K562 (cell line): Measurements from ENCODE around the gene DDOST. TPM values are rescaled to one million over a fixed set of nuclear protein-coding genes. Genes with fewer than 3 reads are reported as not detected.

ENCODE experiments used
- ATF1 ChIP-seq, 2 experiments: fragments of 450-650 bp in 1 of 2; IDR thresholded peaks; 2 replicates each; pipeline ENCODE4 v1.6.1; 2016; ENCODE audit warnings: missing compliant biosample characterization in 1 of 2, missing genetic modification characterization in 1 of 2
- FOS ChIP-seq: IDR thresholded peaks from 3 replicates; pipeline ENCODE4 v1.6.1; 2011; ENCODE audit not compliant: insufficient read length; ENCODE audit errors: extremely low read depth
- HIVEP1 ChIP-seq: fragments of 250-450 bp; sonication (Bioruptor Pico); IDR thresholded peaks from 2 replicates; pipeline ENCODE4 v1.4.0; 2020; ENCODE audit warnings: mild to moderate bottlenecking
- MEF2A ChIP-seq: IDR thresholded peaks from 2 replicates; pipeline ENCODE4 v1.6.1; 2011; ENCODE audit warnings: low read depth, mild to moderate bottlenecking, low read length, moderate library complexity; ENCODE audit not compliant: control insufficient read depth
- TCF3 ChIP-seq: sonication (generic); formaldehyde crosslinking; IDR thresholded peaks from 2 replicates; pipeline ENCODE4 v1.4.0; 2020; ENCODE audit warnings: mild to moderate bottlenecking, missing genetic modification reagents
- ZBTB49 ChIP-seq: sonication (generic); formaldehyde crosslinking; IDR thresholded peaks from 2 replicates; pipeline ENCODE4 v1.8.0; 2022; ENCODE audit warnings: missing genetic modification reagents, mild to moderate bottlenecking, borderline replicate concordance
- ZNF518B ChIP-seq: fragments of 250-450 bp; sonication (Bioruptor Pico); IDR thresholded peaks from 2 replicates; pipeline ENCODE4 v1.5.0; 2021; ENCODE audit warnings: mild to moderate bottlenecking, moderate library complexity
- polyA plus RNA-seq, 8 experiments: library from polyadenylated mRNA; depleted of rRNA in 4 of 8; stranded (reverse) in 5 of 8; unstranded in 3 of 8; fragments of >200 nt; fragmentation: Nextera tagmentation in 2 of 8; fragmentation: Illumina TruSeq in 1 of 8; extraction: Ambion mirVana in 2 of 8; extraction: Trizol in 1 of 8; gene quantifications; 2 replicates each; pipeline versions ENCODE4 v1.2.1 to v1.2.3, GENCODE V29; 2011 to 2014; ENCODE audit warnings: inconsistent platforms in 1 of 8, missing spikeins in 1 of 8
- total RNA-seq, 7 experiments: library from RNA; depleted of rRNA in 6 of 7; stranded (reverse); fragments of >200 nt in 6 of 7; fragmentation: Illumina TruSeq in 2 of 7; extraction: Trizol in 2 of 7; gene quantifications; 2 replicates each; pipeline versions ENCODE4 v1.2.1 to v1.2.3, GENCODE V29; 2011 to 2021; ENCODE audit warnings: low replicate concordance in 1 of 7

Gene DDOST
- total and polyA plus RNA-seq, 9 of the 15 experiments (the other 6 are each of a cell fraction or from before 2014, with no cell fraction given), result 173 to 306 (median 222) TPM

GRCh38 chr1:20680269-20680668 lies 19.1 kb upstream of the DDOST start (continued):
- TF ChIP-seq ATF1 (CRISPR knock-in tag; IDR thresholded peaks at IDR 0.05) (no peak), ATF1 (tag; IDR thresholded peaks at IDR 0.05) (no peak), ZBTB49 (no peak), ZNF518B (CRISPR knock-in tag) (no peak), HIVEP1 (no peak), FOS (no peak), TCF3 (CRISPR knock-in tag) (no peak), MEF2A (no peak)
